ENCODE results near the gene PIEZO1. TPM values are rescaled to one million over a fixed set of nuclear protein-coding genes. Genes with fewer than 3 reads are reported as not detected.

The PIEZO1 gene
- total and polyA plus RNA-seq, 2 experiments from 2014 or later: 30.4 to 70.1 TPM

- Histone ChIP-seq H3K27me3 (ENCODE audit: insufficient read depth) (no peaks in the 10 kb centered on the region), H3K27ac (ENCODE audit: low read depth) (no peak overlapping the region), H3F3A (replicated peaks; ENCODE audit: low read depth) (no peaks in the 10 kb centered on the region; the same call in 1 of the 2 replicates), H3K4me2 (no peak overlapping the region), H4K20me1 (replicated peaks; ENCODE audit: insufficient read depth) (peaks cover 5% of the 10 kb centered on the region; the same call in 1 of the 2 replicates), H3K79me2 (replicated peaks; ENCODE audit: insufficient read depth) (no peaks in the 10 kb centered on the region), H3K4me3 (no peak overlapping the region), H3K9me2 (ENCODE audit: insufficient read depth) (no peaks in the 10 kb centered on the region), H3K4me1 (ENCODE audit: insufficient read depth) (no peaks in the 10 kb centered on the region), H3K36me3 (ENCODE audit: insufficient read depth) (no peaks in the 10 kb centered on the region; the same call in 1 of the 2 replicates), H2AFZ (no peak overlapping the region)
- Mint-ChIP-seq H3K36me3 (ENCODE audit: low read depth) (peaks cover 3% of the 10 kb centered on the region; the same call in 2 of the 3 replicates), H3K4me1 (peaks cover 3% of the 10 kb centered on the region; the same call in 2 of the 3 replicates), H3K4me3 (no peak overlapping the region), H3K9me3 (no peaks in the 10 kb centered on the region), H3K27ac (peak overlapping the region; percentile 40; the same call in 1 of the 2 replicates), H3K27me3 (ENCODE audit: insufficient read depth, low read depth, poor library complexity) (peaks cover 19% of the 10 kb centered on the region)
- TF ChIP-seq EZH2 (IDR thresholded peaks at IDR 0.05; ENCODE audit: low read depth, unreplicated experiment) (no peak), POLR2AphosphoS5 (IDR thresholded peaks at IDR 0.05; ENCODE audit: low read depth) (no peak)
- ATAC-seq (no peak), DNase-seq (ENCODE audit: low spot score) (no peak)
Measured at GRCh38 chr16:88677721-88678120, 107.3 kb downstream of the PIEZO1 start.

DNA sequence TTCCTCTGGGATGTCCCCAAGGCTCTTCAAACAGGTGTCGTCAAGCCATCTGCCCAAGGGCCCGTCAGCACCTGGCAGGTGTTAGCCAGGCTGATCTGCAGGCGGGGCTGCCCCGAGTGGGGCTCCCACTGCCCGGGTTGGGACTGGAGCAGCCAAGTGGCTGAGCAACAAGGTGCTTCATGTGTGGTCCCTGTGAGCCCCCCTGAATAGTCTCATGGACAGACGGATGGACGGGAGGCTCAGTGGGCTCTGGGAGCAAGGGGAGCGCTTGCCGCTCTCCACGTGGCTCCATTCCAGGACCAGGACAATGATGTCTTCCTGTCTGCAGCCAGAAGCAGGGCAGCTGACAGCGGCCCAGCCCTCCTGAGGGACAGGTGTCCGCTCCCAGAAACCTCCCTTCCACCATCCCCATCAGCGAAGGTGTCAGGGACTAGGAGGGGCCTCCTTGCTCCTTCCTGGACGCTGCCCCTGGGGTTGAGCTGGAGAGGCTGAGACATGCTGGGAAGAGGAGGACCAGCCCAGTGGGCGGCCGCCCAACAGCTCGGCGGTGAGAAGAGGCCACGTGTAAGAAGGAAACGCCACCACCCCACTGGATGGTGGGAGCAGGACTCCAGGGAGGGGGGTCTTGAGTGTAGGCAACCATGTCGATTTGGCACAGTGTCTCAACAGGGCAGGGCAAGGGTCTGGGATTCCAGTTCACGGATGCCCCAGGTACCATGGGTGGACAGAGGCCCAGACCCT is 108.3 kb downstream of the PIEZO1 start:
- peaks cover 15% of the 10 kb centered on the region for H3K27me3 Mint-ChIP-seq (ENCODE audit: insufficient read depth, low read depth, poor library complexity)
- H2AFZ ChIP-seq: no peak overlapping the region
- H3K36me3 ChIP-seq (ENCODE audit: insufficient read depth): no peaks in the 10 kb centered on the region; the same call in 1 of the 2 replicates
- peaks cover 1% of the 10 kb centered on the region; the same call in 1 of the 2 replicates for H4K20me1 ChIP-seq (replicated peaks; ENCODE audit: insufficient read depth)
- no peaks in the 10 kb centered on the region for H3K79me2 ChIP-seq (replicated peaks; ENCODE audit: insufficient read depth)
- H3K27me3 ChIP-seq (ENCODE audit: insufficient read depth): no peaks in the 10 kb centered on the region
- peaks cover 5% of the 10 kb centered on the region; the same call in 1 of the 2 replicates for H3K4me1 ChIP-seq (ENCODE audit: insufficient read depth)
- H3F3A ChIP-seq (replicated peaks; ENCODE audit: low read depth): peaks cover 7% of the 10 kb centered on the region; the same call in 1 of the 2 replicates
- H3K36me3 Mint-ChIP-seq (ENCODE audit: low read depth): peaks cover 3% of the 10 kb centered on the region; the same call in 2 of the 3 replicates
- no peak for ATAC-seq
- no peak overlapping the region for H3K4me3 Mint-ChIP-seq
- no peak overlapping the region for H3K4me2 ChIP-seq
- no peak overlapping the region for H3K4me3 ChIP-seq
- no peak for DNase-seq (ENCODE audit: low spot score)
- peaks cover 6% of the 10 kb centered on the region; the same call in 2 of the 3 replicates for H3K4me1 Mint-ChIP-seq
- H3K27ac Mint-ChIP-seq: no peak overlapping the region
- TF ChIP-seq, protein P1, sequence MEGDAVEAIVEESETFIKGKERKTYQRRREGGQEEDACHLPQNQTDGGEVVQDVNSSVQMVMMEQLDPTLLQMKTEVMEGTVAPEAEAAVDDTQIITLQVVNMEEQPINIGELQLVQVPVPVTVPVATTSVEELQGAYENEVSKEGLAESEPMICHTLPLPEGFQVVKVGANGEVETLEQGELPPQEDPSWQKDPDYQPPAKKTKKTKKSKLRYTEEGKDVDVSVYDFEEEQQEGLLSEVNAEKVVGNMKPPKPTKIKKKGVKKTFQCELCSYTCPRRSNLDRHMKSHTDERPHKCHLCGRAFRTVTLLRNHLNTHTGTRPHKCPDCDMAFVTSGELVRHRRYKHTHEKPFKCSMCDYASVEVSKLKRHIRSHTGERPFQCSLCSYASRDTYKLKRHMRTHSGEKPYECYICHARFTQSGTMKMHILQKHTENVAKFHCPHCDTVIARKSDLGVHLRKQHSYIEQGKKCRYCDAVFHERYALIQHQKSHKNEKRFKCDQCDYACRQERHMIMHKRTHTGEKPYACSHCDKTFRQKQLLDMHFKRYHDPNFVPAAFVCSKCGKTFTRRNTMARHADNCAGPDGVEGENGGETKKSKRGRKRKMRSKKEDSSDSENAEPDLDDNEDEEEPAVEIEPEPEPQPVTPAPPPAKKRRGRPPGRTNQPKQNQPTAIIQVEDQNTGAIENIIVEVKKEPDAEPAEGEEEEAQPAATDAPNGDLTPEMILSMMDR (conservative IDR thresholded peaks at IDR 0.05; ENCODE audit: low read depth in 2 of 2): no peak
- no peak for TF ChIP-seq REST (IDR thresholded peaks at IDR 0.05; ENCODE audit: unreplicated experiment)
- H3K9me2 ChIP-seq (ENCODE audit: insufficient read depth): no peaks in the 10 kb centered on the region
- H3K9me3 Mint-ChIP-seq: no peaks in the 10 kb centered on the region
- no peak overlapping the region for H3K27ac ChIP-seq (ENCODE audit: low read depth)

Measured in GM23338 (cell line).